Smooth muscle cell of the brain vasculature (primary cell): ENCODE results near the gene SMIM45.
"Not testable (repeated sequence)": the region's sequence is repeated elsewhere in the genome, so short reads cannot be mapped to it uniquely, and the experiment has no call there.

Source experiments
- DNase-seq: peaks from one replicate; pipeline ENCODE4 v3.0.0-alpha.2; 2012; ENCODE audit warnings: low read depth, low spot score

Gene SMIM45

GRCh38 chr22:41934284-41935014 lies 17.5 kb upstream of the SMIM45 start:
- DNase-seq, result no peak

GRCh38 chr22:41935015-41935351 lies 17.0 kb upstream of the SMIM45 start:
- DNase-seq, result no peak

GRCh38 chr22:41935509-41935908 lies 16.4 kb upstream of the SMIM45 start:
- no peak for DNase-seq

- no peak for DNase-seq
These were observed 15.1 kb upstream of the SMIM45 start for GRCh38 chr22:41936894-41937169.

- DNase-seq, result no peak
These were observed 11.7 kb upstream of the SMIM45 start for GRCh38 chr22:41939981-41940831.

GRCh38 chr22:41940832-41941765 lies 10.9 kb upstream of the SMIM45 start:
- no peak for DNase-seq

GRCh38 chr22:41943661-41944209 lies 8.2 kb upstream of the SMIM45 start:
- DNase-seq, result no peak

GRCh38 chr22:41946629-41947423 lies 5.1 kb upstream of the SMIM45 start, which contains the start of gene CENPM:
Gene CENPM (minus strand): TSS chr22:41947152. CDS start chr22:41947076, 76 bp downstream.
- peak; percentile 82 for DNase-seq

- DNase-seq, result no peak
These were observed 4.4 kb upstream of the SMIM45 start for GRCh38 chr22:41947424-41948080.

GRCh38 chr22:41948142-41948541 lies 3.8 kb upstream of the SMIM45 start:
- no peak for DNase-seq

GRCh38 chr22:41948928-41949296 lies 3.0 kb upstream of the SMIM45 start:
- DNase-seq, result not testable (repeated sequence)

GRCh38 chr22:41949297-41949965 lies 2.5 kb upstream of the SMIM45 start:
- no peak for DNase-seq

- DNase-seq, result no peak
These were observed 763 bp downstream of the SMIM45 start for GRCh38 chr22:41952713-41953112.

- DNase-seq, result no peak
These were observed 6.1 kb downstream of the SMIM45 start for GRCh38 chr22:41957941-41958556.

GRCh38 chr22:41963453-41964111 lies 11.6 kb downstream of the SMIM45 start:
- no peak for DNase-seq

GRCh38 chr22:41964112-41964491 lies 12.2 kb downstream of the SMIM45 start:
- DNase-seq, result no peak

GRCh38 chr22:41966225-41966606 lies 14.3 kb downstream of the SMIM45 start:
- no peak for DNase-seq

- no peak for DNase-seq
These were observed 14.8 kb downstream of the SMIM45 start for GRCh38 chr22:41966607-41967240.

GRCh38 chr22:41968601-41969000 lies 16.7 kb downstream of the SMIM45 start:
- DNase-seq, result no peak
